Suprapubic skin (tissue), 4 donors: ENCODE data around the gene TMEM167B.

Source experiments
- POLR2A ChIP-seq, 2 donors: fragments of 450-650 bp; IDR thresholded peaks; one replicate each; pipeline ENCODE4 v1.6.1; 2017; ENCODE audit warnings: antibody characterized with exemption in 2 of 2, mild to moderate bottlenecking in 2 of 2, moderate library complexity in 2 of 2
- POLR2AphosphoS5 ChIP-seq, 3 donors: sonication (generic); formaldehyde crosslinking; IDR thresholded peaks; one replicate each; pipeline ENCODE4 v1.6.1; 2017; ENCODE audit warnings: antibody characterized with exemption in 3 of 3
- TF ChIP-seq, protein P1 (sequence below), 2 donors: fragments of 200-600 bp in 1 of 2; fragments of 450-650 bp in 1 of 2; sonication (generic) in 1 of 2; IDR thresholded peaks; one replicate each; pipeline ENCODE4 v1.5.1; 2016 to 2019; ENCODE audit warnings: antibody characterized with exemption in 2 of 2, mild to moderate bottlenecking in 1 of 2, moderate library complexity in 1 of 2

- TF ChIP-seq POLR2AphosphoS5 (IDR thresholded peaks at IDR 0.05) (no peak), POLR2A (IDR thresholded peaks at IDR 0.05) (no peak)
- TF ChIP-seq, protein P1, sequence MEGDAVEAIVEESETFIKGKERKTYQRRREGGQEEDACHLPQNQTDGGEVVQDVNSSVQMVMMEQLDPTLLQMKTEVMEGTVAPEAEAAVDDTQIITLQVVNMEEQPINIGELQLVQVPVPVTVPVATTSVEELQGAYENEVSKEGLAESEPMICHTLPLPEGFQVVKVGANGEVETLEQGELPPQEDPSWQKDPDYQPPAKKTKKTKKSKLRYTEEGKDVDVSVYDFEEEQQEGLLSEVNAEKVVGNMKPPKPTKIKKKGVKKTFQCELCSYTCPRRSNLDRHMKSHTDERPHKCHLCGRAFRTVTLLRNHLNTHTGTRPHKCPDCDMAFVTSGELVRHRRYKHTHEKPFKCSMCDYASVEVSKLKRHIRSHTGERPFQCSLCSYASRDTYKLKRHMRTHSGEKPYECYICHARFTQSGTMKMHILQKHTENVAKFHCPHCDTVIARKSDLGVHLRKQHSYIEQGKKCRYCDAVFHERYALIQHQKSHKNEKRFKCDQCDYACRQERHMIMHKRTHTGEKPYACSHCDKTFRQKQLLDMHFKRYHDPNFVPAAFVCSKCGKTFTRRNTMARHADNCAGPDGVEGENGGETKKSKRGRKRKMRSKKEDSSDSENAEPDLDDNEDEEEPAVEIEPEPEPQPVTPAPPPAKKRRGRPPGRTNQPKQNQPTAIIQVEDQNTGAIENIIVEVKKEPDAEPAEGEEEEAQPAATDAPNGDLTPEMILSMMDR (IDR thresholded peaks at IDR 0.05) = no peak
These were observed 29.8 kb downstream of the TMEM167B start for GRCh38 chr1:109120356-109120755.
